GM19023 (cell line): ENCODE measurements around the gene HIF1A.
"Not testable (repeated sequence)": the region's sequence is repeated elsewhere in the genome, so short reads cannot be mapped to it uniquely, and the experiment has no call there.

Source experiments
- ATAC-seq: cut with Tn5 transposase; IDR thresholded peaks from one replicate; pipeline ENCODE4 v1.9.1; 2021; ENCODE audit warnings: mild to moderate bottlenecking, moderate library complexity; ENCODE audit not compliant: unreplicated experiment

Gene HIF1A

GRCh38 chr14:61744238-61744637 is 48.9 kb downstream of the HIF1A start:
- no peak for ATAC-seq

- not testable (repeated sequence) for ATAC-seq
These were observed 51.0 kb downstream of the HIF1A start for GRCh38 chr14:61746346-61746745.

GRCh38 chr14:61746881-61747280 is 51.6 kb downstream of the HIF1A start:
- ATAC-seq: no peak

GRCh38 chr14:61747342-61747741 is 52.0 kb downstream of the HIF1A start:
- ATAC-seq: no peak

GRCh38 chr14:61749264-61749663 is 54.0 kb downstream of the HIF1A start:
- no peak for ATAC-seq

GRCh38 chr14:61749867-61750266 is 54.6 kb downstream of the HIF1A start:
- no peak for ATAC-seq

GRCh38 chr14:61750708-61751474 is 55.6 kb downstream of the HIF1A start:
- peak; percentile 95 for ATAC-seq

GRCh38 chr14:61751475-61751989 is 56.2 kb downstream of the HIF1A start:
- no peak for ATAC-seq

- peak; percentile 30 for ATAC-seq
These were observed 57.3 kb downstream of the HIF1A start for GRCh38 chr14:61752626-61753025.

- no peak for ATAC-seq
These were observed 58.3 kb downstream of the HIF1A start for GRCh38 chr14:61753631-61754030.

GRCh38 chr14:61754627-61755381 is 59.5 kb downstream of the HIF1A start:
- ATAC-seq: no peak

GRCh38 chr14:61755382-61755742 is 60.0 kb downstream of the HIF1A start:
- not testable (repeated sequence) for ATAC-seq

GRCh38 chr14:61756135-61756534 is 60.8 kb downstream of the HIF1A start:
- ATAC-seq: no peak

- no peak for ATAC-seq
These were observed 64.6 kb downstream of the HIF1A start for GRCh38 chr14:61759878-61760277.

GRCh38 chr14:61761557-61761956 is 66.2 kb downstream of the HIF1A start:
- no peak for ATAC-seq

- ATAC-seq: peak; percentile 100
These were observed 66.9 kb downstream of the HIF1A start, which contains the start of gene SNAPC1 for GRCh38 chr14:61761959-61762786. SNAPC1 (plus strand) TSS chr14:61762420; CDS start chr14:61762461, 41 bp downstream.

- ATAC-seq: no peak
These were observed 69.2 kb downstream of the HIF1A start for GRCh38 chr14:61764342-61765122.

GRCh38 chr14:61765225-61765943 is 70.1 kb downstream of the HIF1A start:
- no peak for ATAC-seq

- no peak for ATAC-seq
These were observed 70.8 kb downstream of the HIF1A start for GRCh38 chr14:61766151-61766550.

GRCh38 chr14:61768240-61768639 is 72.9 kb downstream of the HIF1A start:
- no peak for ATAC-seq
